MM.1S (cell line): ENCODE measurements around the gene ADAM11.
"Not testable (repeated sequence)": the region's sequence is repeated elsewhere in the genome, so short reads cannot be mapped to it uniquely, and the experiment has no call there.

ENCODE experiments used
- DNase-seq: peaks from one replicate; pipeline ENCODE4 v3.0.0-alpha.2; 2015
- H2AFZ ChIP-seq: fragments of 300-600 bp; sonication (generic); 2 replicates; pipeline ENCODE4 v1.6.0; 2016; ENCODE audit warnings: antibody characterized with exemption, low read length
- H3F3A ChIP-seq: fragments of 300-600 bp; sonication (generic); 2 replicates; pipeline ENCODE4 v1.6.1; 2016; ENCODE audit warnings: mild to moderate bottlenecking, antibody characterized with exemption, low read length, moderate library complexity, mixed read lengths; ENCODE audit not compliant: insufficient read depth
- H3K27ac ChIP-seq: fragments of 300-600 bp; sonication (generic); 2 replicates; pipeline ENCODE4 v1.5.1; 2016; ENCODE audit warnings: mild to moderate bottlenecking, low read length
- H3K27me3 ChIP-seq: fragments of 300-600 bp; sonication (generic); replicated peaks from 2 replicates; pipeline ENCODE4 v1.6.0; 2016; ENCODE audit warnings: low read length; ENCODE audit not compliant: insufficient read depth
- H3K36me3 ChIP-seq: fragments of 300-600 bp; sonication (generic); replicated peaks from 2 replicates; pipeline ENCODE4 v1.6.1; 2016; ENCODE audit warnings: mild to moderate bottlenecking, low read length, mixed read lengths; ENCODE audit not compliant: insufficient read depth
- H3K4me1 ChIP-seq: fragments of 300-600 bp; sonication (generic); 2 replicates; pipeline ENCODE4 v1.6.1; 2016; ENCODE audit warnings: low read length, mixed read lengths
- H3K4me2 ChIP-seq: fragments of 300-600 bp; sonication (generic); 2 replicates; pipeline ENCODE4 v1.6.0; 2016; ENCODE audit warnings: low read depth, low read length
- H3K4me3 ChIP-seq: fragments of 300-600 bp; sonication (generic); 2 replicates; pipeline ENCODE4 v1.5.1; 2016; ENCODE audit warnings: low read length, mixed read lengths
- H3K79me2 ChIP-seq: fragments of 300-600 bp; sonication (generic); 2 replicates; pipeline ENCODE4 v1.6.1; 2016; ENCODE audit warnings: mixed run types, low read length, mixed read lengths
- H3K9ac ChIP-seq: fragments of 300-600 bp; sonication (generic); 2 replicates; pipeline ENCODE4 v1.6.1; 2016; ENCODE audit warnings: low read length, mixed read lengths
- H3K9me2 ChIP-seq: fragments of 300-600 bp; sonication (generic); replicated peaks from 2 replicates; pipeline ENCODE4 v1.6.1; 2016; ENCODE audit warnings: mild to moderate bottlenecking, low read length, mixed read lengths; ENCODE audit not compliant: insufficient read depth
- H3K9me3 ChIP-seq: fragments of 300-600 bp; sonication (generic); replicated peaks from 2 replicates; pipeline ENCODE4 v1.6.1; 2016; ENCODE audit warnings: mild to moderate bottlenecking, low read length, mixed read lengths; ENCODE audit not compliant: insufficient read depth
- H4K20me1 ChIP-seq: fragments of 300-600 bp; sonication (generic); 2 replicates; pipeline ENCODE4 v1.6.1; 2016; ENCODE audit warnings: mild to moderate bottlenecking, low read length, moderate library complexity, mixed read lengths; ENCODE audit not compliant: insufficient read depth
- EZH2 ChIP-seq: fragments of 300-600 bp; sonication (generic); optimal IDR thresholded peaks from 2 replicates; pipeline ENCODE3; 2017; ENCODE audit warnings: low read depth, mild to moderate bottlenecking, antibody characterized with exemption, low read length, mixed read lengths
- EZH2phosphoT487 ChIP-seq: fragments of 300-600 bp; sonication (generic); IDR thresholded peaks from 2 replicates; pipeline ENCODE4 v1.6.1; 2018; ENCODE audit warnings: antibody characterized with exemption, low read length
- TF ChIP-seq, protein P1 (sequence below): fragments of 300-600 bp; sonication (generic); IDR thresholded peaks from 2 replicates; pipeline ENCODE4 v1.5.1; 2016; ENCODE audit warnings: antibody characterized with exemption, low read length, mixed read lengths

The ADAM11 gene

DNA sequence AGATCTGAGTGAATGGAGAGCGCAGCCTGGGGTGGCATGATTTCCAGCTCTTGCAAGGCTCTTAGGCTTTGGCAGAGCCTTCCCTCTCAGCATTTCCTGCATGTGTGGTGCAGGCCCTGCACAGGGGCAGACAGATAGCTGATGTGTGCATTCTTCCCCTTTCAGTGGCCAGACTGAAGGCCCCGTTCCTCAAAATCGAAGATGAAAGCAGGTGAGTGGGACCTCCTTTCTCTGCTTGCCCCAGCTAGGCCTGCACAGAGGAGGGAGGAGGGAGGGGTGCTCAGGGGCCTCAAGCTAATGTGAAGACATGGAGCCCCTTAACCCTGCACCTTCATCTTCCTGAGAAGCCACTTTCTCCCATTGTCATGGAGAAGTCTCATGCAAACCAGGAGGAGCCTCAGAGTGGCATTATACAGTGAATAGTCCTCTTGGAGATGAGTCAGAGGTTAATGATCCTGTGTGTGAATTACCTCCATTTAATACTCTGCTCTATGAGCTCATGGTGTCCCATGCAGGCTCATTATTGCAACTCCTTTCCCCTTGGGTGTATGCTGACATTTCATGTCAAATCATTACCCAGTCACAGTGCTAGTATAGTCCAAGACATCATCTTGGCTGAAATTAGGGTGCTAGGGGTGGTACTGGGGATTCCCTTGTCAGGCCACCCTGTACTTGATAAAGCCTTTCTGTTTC is 20.4 kb upstream of the ADAM11 start:
- no peaks in the 10 kb centered on the region for H3K9me2 ChIP-seq
- peak overlapping the region; percentile 1; the same call in 1 of the 2 replicates for H3K27ac ChIP-seq
- no peaks in the 10 kb centered on the region for H3K36me3 ChIP-seq
- no peaks in the 10 kb centered on the region for H4K20me1 ChIP-seq
- TF ChIP-seq EZH2phosphoT487 (no peak), EZH2 (no peak)
- TF ChIP-seq, protein P1, sequence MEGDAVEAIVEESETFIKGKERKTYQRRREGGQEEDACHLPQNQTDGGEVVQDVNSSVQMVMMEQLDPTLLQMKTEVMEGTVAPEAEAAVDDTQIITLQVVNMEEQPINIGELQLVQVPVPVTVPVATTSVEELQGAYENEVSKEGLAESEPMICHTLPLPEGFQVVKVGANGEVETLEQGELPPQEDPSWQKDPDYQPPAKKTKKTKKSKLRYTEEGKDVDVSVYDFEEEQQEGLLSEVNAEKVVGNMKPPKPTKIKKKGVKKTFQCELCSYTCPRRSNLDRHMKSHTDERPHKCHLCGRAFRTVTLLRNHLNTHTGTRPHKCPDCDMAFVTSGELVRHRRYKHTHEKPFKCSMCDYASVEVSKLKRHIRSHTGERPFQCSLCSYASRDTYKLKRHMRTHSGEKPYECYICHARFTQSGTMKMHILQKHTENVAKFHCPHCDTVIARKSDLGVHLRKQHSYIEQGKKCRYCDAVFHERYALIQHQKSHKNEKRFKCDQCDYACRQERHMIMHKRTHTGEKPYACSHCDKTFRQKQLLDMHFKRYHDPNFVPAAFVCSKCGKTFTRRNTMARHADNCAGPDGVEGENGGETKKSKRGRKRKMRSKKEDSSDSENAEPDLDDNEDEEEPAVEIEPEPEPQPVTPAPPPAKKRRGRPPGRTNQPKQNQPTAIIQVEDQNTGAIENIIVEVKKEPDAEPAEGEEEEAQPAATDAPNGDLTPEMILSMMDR, result no peak
- H3K27me3 ChIP-seq, result no peaks in the 10 kb centered on the region
- no peak overlapping the region for H3K9ac ChIP-seq
- 0 out of 2 replicates have a peak, but pooled peaks cover 4% of the 10 kb centered on the region for H3K4me1 ChIP-seq
- H3K9me3 ChIP-seq, result no peaks in the 10 kb centered on the region
- peak; percentile 35 for DNase-seq
- H3K4me2 ChIP-seq, result 0 out of 2 replicates have a peak overlapping the region, but pooled peaks have one; percentile 14
- no peaks in the 10 kb centered on the region for H3F3A ChIP-seq
- no peak overlapping the region for H3K4me3 ChIP-seq
- no peak overlapping the region for H2AFZ ChIP-seq
- no peaks in the 10 kb centered on the region for H3K79me2 ChIP-seq

DNA sequence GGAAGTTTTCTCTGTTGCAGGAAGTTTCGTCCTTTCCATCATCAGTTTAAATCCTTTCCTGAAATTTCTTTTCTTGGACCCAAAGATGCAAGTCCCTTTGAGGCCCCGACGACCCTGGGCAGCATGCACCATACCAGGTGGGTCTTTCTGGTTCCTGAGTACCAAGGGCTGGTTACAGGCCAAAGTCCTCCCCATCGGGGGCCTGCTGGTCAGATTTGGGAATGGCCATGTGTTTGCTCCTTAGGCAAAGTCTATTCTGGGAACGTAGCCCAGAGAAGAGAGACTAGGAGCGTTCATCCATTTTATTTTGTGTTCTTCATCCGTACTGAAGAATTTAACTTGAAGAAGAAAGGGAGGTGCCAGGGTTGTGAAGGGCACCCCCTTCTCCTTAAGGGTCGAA is 17.5 kb upstream of the ADAM11 start:
- Histone ChIP-seq H3K9ac (no peak overlapping the region), H3K27ac (no peak overlapping the region), H3K36me3 (no peaks in the 10 kb centered on the region), H3F3A (no peaks in the 10 kb centered on the region), H2AFZ (no peak overlapping the region), H3K9me3 (no peaks in the 10 kb centered on the region), H3K27me3 (no peaks in the 10 kb centered on the region), H3K79me2 (no peaks in the 10 kb centered on the region), H4K20me1 (no peaks in the 10 kb centered on the region), H3K4me1 (0 out of 2 replicates have a peak, but pooled peaks cover 4% of the 10 kb centered on the region), H3K4me3 (no peak overlapping the region), H3K4me2 (no peak overlapping the region), H3K9me2 (no peaks in the 10 kb centered on the region)
- DNase-seq, result no peak
- TF ChIP-seq EZH2 (no peak), EZH2phosphoT487 (no peak)
- TF ChIP-seq, protein P1, result no peak

DNA sequence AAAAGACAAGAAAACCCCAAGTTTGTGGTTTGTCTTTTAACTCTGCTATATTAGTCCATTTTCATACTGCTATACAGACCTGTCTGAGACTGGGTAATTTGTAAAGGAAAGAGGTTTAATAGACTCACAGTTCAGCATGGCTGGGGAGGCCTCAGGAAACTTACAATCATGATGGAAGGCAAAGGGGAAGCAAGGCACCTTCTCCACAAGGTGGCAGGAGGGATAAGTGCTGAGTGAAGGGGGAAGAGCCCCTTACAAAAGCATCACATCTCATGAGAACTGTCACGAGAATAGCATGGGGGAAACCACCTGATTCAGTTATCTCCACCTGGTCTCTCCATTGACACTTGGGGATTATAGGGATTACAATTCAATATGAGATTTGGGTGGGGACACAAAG is 13.5 kb upstream of the ADAM11 start:
- no peak overlapping the region for H3K27ac ChIP-seq
- no peak overlapping the region for H3K4me2 ChIP-seq
- no peaks in the 10 kb centered on the region for H3K27me3 ChIP-seq
- H3K79me2 ChIP-seq, result no peaks in the 10 kb centered on the region
- H4K20me1 ChIP-seq, result no peaks in the 10 kb centered on the region
- no peaks in the 10 kb centered on the region for H3K36me3 ChIP-seq
- H3K4me3 ChIP-seq, result no peak overlapping the region
- no peaks in the 10 kb centered on the region for H3K9me2 ChIP-seq
- TF ChIP-seq EZH2 (no peak), EZH2phosphoT487 (no peak)
- TF ChIP-seq, protein P1, result no peak
- no peak overlapping the region for H3K9ac ChIP-seq
- no peaks in the 10 kb centered on the region for H3K4me1 ChIP-seq
- H3F3A ChIP-seq, result no peaks in the 10 kb centered on the region
- no peak overlapping the region for H2AFZ ChIP-seq
- no peaks in the 10 kb centered on the region for H3K9me3 ChIP-seq
- DNase-seq, result no peak

DNA sequence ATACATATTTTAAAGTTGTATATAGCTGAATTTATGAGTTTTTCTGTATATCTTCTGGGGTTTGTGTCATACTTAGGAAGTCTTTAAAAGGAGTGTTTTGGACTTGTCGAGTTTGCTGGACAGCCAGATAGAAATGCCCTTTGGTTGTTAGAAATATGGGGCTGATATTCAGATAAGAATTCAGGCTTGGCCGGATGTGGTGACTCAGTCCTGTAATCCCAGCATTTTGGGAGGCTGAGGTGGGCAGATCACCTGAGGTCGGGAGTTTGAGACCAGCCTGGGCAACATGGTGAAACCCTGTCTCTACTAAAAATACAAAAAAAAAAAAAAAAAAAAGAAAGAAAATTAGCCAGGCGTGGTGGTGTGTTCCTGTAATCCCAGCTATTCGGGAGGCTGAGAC is 13.1 kb upstream of the ADAM11 start:
- H3K4me2 ChIP-seq, H2AFZ ChIP-seq, DNase-seq, H3K4me1 ChIP-seq, H3K27me3 ChIP-seq, H3K9me3 ChIP-seq, H3K79me2 ChIP-seq, H3F3A ChIP-seq, H4K20me1 ChIP-seq, H3K27ac ChIP-seq, H3K9ac ChIP-seq, H3K9me2 ChIP-seq, H3K36me3 ChIP-seq, H3K4me3 ChIP-seq: not testable (repeated sequence)
